HuH-7.5 (cell line): Measurements from ENCODE around the gene TEN1.

Experiments
- DNase-seq: peaks from one replicate; pipeline ENCODE4 v3.0.0; 2011; ENCODE audit warnings: low spot score

Gene TEN1

DNA sequence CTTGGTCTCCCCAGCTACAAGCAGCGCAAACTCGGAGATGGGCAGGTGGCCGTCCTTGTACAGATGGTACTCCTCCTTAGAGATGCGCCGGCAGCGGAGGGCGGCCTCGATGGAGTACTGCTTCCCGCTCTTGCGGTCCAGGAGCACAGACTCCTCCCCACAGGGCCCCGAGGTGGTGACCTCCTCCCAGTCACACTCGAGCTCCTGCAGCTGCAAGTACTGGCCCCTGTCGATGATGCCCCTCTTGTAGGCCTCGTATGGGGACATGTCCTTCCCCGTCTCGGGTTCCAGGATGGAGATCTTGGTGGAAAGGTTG, 28.8 kb downstream of the TEN1 start:
- DNase-seq, result no peak

DNA sequence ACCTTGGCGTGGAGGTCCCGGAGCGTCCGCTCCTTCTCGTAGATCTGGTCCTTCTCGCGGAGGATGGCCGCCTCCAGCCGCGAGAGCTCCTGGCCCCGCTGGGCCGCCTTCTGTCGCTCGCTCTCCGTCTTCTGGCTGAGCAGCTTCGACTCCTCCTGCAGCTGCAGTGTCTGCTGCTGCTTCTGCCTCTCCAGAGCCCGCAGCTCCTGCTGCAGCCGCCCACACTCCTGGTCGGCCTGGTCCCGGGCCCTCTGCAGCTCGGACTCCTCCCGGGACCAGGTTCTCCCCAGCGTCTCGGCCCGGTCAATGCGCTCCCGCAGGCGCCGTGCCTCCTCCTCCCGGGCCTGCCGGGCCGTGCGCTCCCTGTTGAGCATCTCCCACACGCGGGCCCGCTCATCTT, 29.2 kb downstream of the TEN1 start:
- DNase-seq, result no peak

DNA sequence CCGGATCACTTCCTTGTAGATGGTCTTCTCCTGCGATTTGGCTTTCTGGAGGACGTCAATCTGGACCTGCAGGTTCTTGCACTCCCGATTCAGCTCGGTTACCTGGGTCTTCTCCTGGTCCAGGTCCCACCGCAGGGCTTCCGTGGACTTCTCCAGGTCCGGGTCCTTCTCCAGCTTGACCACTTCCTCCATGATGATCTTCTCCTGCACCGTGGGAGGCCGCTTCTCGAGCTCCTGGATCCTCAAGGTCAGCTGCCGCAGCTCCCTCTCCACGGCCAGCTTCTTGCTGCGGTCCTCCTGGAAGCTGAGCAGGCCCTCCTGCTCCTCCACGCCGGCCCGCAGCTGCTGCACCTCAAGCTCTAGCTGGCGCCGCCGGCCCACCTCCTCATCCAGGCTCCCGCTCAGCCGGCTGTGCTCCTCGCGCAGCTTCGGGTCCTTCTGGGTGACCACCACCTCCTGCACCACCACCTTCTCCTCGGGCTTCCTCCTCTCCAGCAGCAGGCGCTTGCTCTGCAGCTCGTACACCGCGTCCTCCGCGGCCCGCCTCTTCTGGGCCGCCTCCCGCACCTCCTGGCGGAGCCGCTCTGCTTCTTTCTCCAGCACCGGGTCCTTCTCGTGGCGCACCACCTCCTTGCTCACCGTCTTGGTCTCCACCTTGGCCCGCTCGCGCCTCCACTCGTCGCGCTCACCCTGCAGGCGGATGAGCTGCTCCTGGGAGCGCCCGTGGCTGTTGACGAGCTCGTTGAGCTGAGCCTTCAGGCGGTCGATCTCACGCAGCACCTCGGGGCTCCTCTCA, 29.8 kb downstream of the TEN1 start:
- no peak for DNase-seq

DNA sequence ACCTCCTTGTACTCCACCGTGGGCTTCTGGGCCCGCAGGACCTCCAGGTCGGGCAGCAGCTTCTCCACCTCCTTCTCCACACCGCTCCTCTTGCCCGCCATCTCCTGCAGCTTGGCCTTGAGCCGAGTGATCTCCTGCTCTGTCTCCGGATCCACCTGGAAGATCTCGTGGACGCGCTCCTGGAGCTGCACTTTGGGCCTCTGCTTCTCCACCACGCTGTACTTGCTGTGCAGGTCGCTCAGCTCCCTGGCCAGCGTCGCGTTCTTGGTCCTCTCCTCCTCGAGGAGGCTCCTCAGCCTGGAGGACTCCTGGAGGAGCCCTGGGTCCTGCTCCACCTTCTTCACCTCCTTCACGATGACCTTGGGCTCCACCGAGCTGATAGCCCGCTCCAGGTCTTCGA, 30.4 kb downstream of the TEN1 start:
- no peak for DNase-seq

DNA sequence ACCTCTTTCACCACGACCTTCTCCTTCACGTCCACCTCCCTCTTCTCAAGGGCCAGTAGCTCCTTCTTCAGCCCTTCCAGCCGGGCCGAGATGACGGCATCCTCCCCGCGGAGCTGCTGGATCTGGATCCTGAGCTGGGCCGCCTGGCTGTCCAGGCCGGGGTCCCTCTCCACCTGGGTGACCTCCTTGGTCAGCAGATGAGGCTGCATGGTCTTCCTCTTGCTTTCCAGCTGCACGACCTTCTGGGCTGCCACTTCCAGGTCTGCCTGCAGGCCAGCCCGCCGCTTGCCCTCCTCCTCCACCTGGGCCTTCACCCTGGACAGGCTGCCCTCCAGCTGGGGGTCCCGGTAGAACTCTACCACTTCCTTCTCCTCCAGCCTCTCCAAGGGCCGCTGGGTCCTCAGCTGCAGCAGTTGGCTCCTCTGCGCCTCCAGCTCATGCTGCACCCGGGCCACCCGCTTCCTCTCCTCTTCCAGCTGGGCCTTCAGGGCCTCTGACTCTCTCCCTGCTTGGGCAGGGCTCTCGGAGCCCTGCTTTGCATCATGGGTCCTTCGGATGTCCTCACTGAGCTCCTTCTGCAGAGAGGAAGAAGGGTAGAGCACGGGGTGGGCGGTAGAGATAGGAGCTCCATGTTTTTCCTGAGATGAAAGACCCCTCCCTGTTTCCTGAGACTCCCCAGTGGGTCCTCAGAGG, 31.1 kb downstream of the TEN1 start:
- no peak for DNase-seq

DNA sequence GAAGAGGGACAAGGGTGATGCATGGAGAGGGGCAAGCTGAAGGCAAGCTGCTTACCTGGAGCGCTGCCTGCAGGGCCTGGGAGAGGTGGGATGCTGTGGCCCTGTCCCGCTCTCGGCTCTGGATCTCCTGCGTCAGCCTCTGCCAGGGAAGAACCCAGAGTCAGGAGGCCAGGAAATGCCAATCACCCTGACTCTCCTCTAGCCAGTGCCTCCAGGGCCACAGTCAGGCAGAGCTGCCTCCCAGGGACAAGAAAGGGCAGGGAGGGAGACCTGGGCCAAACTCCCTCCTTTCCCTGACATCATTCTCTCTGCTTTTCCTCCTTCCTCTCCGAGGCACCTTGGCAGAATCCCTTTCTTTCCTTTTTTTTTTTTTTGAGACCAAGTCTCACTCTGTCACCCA, 32.9 kb downstream of the TEN1 start:
- DNase-seq, result no peak

DNA sequence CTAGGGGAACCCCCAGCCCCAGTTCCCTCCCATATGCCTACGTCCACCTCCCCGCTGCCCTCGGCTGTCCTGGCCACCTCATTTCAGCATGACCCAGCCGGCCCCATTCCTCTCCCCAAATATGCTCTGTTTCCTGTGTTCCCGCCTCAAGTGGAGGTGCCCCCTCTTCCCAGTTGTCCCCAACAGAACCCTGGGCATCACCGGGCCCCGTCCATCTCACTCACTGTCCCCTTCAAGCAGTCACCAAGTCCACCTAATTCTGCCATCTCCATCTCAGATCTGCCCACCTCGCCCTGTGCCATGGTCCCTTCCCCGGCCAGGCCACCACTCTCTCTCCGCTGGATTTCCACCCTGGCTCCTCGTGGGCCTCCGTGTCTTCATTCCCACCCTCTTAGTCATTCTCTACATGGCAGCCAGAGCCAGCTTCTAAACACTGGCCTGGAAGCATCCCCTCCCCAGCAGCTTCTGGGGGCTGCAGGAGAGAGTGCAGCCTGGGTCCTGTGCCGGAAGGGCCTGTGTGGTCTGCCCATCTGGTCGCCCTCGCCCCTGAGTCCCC, 34.4 kb downstream of the TEN1 start:
- DNase-seq, result no peak

DNA sequence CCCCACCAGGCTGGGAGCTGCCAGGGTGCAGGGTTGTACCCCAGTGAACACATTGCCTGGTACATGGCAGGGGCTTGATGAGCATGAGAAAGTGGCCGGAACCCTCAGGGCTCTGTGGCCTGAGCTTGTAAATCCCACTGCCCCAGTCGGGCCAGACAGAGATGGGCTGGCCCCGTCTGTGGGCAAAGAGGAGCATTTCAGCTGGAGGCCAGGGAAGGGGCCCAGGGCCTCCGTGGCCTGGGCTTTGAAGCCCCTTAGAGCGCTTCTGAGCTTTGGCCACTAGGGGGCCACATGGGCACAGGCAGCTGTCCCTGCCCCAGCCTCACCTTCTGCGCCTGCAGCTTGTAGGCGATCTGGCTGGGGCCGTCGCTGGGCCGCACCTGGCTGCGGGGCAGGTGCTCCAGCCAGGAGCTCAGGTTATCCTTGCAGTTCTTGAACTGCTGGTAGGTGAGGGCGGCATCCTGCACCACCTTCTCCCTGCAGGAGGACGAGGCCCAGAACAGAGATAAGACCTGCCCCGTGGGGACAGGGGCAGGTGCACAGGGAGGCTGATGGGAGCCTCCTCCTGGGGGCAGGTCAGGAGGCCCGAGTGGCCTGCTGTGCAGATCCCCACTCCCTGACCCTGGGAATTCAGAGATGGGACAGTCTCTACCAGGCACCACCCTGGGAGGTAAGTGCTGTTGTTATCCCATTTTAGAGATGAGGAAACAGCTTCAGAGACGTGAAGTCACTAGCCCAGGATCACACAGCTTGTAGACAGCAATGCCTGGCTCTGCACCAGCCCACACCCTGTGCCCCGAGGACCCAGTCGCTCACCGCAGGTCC, 35.3 kb downstream of the TEN1 start:
- DNase-seq, result peak; percentile 95

DNA sequence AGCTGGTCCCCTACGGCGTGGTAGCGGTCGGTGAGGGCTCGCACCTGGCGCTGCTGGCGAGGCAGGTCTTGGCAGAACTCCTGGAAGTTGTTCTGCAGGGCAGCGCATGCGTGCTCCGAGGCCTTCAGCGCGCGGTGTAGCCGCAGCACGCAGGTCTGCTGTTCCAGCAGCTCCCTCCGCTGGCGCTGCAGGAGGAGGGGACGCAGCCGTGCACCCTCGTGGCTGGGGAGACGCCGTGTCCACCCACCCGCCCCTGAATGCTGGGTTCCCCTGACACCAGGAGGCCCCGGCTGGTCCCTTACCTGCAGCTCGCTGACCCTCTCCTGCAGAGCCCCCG, 35.9 kb downstream of the TEN1 start:
- DNase-seq, result no peak

DNA sequence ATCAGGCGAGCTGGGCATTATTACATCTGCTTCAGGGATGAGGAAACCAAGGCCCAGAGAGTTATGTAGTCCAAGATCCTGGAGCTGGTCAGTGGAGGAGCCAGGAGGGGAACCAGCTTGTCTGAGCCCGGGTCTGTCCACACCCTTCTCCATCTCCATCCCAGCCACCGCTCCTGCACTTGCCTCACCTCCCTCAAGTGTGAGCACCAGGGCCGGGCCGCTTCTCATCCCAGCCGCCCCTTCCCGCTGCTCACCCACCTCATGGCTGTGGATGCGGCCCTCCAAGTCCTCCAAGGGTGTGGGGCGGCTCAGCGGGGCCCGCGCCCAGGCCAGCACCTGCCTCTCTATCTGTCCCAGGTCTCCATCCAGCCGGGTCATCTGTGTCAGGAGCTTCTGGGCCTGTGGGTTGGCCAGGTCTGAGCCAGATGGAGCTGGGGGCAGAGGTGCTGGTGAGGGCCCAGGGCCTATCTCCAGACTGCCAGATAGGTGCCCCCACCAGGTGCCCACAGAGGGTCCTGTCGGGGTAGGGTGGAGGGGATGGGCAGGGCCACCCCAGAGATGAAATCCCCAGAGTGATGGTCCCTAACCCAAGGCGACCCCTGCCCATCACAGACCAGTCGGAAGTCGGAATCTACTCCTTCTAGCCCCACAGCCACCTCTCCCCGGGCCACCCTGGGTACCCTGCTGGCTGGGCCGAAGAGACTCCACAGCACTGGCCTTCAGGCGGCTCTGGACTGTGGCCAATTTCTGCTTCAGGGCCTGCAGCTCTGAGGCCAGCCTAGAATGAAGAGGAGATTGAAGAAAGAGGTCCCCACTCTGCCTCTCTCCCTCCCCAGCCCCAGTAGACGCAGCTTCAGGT, 38.7 kb downstream of the TEN1 start:
- no peak for DNase-seq

DNA sequence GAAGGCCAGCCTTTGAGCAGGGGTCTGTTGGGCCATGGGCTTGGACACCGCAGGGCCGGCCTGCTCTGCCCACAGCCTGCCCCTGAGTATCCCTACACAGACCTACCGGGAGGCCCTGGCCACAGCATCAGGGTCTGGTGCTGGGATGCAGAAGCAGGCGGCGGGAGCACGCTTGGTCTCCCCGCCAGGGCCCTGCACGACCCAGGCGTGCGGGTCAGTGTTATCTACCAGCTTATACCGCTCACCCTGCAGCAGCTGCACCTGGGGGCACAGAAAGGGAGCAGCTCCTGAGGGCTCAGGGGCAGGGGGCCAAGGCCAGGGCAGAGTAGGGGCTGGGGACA, 39.3 kb downstream of the TEN1 start:
- no peak for DNase-seq

DNA sequence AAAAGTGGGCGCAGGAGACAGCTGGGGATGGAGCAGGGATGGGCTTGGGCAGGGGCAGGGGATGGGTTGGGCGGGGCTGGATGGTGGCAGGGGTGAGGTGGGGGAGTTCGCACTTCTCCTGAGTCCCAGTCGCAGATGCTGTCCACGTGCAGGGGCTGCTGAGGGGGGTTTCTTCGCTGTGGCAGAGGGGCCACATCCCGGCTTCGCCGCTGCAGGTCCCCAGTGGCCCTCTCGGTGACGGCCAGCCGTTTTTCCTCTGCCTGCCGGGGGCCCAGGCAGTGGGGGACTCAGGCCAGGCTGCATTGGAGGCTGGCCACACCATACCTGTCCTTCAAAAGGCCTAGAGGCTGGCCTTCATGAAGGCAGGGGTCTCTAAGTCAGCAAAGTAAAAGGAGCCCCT, 39.8 kb downstream of the TEN1 start:
- DNase-seq, result no peak

DNA sequence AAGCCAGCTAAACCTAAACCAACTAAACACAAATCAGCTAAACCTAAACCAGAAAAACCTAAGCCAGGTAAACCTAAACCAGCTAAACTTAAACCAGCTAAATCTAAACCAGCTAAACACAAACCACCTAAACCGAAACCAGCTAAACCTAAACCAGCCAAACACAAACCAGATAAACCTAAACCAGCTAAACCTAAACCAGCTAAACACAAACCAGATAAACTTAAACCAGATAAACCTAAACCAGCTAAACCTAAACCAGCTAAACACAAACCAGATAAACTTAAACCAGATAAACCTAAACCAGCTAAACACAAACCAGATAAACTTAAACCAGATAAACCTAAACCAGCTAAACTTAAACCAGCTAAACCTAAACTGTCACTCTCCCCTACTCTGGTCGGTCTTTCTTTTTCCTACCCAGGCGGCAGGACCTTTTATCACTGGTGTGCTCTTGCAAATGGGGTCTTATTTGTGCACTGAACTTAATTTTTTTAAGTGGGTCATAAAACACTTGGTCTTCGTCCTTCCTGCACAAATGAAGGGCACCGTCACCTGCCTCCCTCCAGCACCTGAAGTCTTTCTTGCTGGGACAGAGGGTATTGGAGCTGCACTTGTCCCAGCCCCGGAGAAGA, 40.9 kb downstream of the TEN1 start:
- DNase-seq, result no peak

DNA sequence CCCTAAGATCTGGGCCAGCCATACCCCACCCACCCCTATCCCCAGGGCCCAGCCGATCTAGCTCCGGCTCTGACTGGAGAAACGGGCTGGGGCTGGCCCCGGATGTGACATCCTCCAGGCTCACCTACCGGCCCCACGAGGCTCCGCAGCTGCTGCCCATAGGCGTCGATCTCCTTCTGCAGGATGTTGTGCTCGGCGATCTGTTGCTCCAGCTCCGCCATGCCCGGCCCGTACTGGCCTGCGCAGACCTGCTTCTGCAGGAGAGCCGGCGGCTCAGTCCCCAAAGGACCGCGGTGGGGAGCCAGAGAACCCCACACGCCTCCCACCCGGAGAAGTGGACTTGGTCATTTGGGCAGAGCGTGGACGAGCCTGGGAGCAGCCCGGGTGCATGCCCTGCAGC, 43.2 kb downstream of the TEN1 start:
- no peak for DNase-seq

DNA sequence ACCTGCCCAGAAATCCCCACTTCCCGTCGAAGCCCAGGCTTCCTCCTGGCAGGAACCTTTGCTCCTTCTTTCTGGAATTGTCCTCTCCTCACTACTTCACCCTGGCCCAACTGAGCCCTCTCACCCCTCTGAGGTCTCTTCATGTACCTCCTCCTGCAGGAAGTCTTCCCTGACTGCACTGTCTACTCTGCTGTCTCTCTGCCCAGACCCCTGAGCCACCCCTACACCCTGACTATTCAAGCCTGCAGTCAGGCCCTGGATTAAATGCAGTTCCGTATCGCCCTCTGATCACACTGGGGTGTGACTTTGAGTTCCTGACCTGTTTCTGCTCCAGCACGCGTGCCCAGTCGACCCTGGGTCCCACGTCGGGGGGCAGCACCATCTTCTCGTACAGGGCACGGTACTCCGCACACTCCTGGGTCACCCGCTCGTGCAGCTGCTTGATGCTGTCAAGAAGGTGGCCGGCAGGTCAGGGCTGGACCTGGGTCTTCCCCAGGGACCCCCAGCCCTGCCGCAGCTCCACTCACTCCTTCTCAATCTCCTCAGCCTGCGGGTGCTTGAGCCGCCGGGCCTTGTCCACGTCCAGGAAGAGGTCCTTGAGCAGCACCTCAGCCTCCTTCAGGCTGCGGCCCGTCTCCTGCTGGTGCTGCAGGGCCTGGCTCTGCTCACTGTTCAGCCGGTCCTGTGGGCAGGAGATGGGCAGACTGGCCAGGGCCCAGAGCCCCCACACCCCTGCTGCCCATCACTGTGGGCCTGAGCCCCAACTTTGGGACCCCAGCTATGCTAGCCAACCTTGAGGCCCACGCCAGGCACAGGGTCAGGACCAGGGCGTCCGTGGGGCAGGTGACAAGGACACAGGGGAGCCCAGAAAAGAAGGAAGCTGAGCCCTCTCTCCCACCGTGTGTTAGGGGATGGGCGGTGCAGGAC, 44.2 kb downstream of the TEN1 start:
- no peak for DNase-seq

DNA sequence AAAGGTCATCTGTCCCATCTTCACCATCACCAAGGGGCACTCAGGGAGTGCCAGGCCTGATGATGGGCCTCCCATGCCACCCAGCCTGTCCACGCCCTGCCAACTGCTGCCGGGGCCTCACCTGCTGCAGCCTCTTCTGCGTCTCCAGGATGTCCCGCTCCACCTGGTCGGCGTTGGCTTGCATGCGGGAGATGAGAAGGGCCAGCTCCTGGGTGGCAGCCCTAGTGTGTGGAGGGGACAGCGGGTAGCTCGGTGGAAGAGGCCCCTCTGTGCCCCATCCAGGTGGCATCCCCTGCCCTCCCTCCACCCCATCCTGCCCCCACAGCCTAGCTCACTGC, 44.8 kb downstream of the TEN1 start:
- no peak for DNase-seq

DNA sequence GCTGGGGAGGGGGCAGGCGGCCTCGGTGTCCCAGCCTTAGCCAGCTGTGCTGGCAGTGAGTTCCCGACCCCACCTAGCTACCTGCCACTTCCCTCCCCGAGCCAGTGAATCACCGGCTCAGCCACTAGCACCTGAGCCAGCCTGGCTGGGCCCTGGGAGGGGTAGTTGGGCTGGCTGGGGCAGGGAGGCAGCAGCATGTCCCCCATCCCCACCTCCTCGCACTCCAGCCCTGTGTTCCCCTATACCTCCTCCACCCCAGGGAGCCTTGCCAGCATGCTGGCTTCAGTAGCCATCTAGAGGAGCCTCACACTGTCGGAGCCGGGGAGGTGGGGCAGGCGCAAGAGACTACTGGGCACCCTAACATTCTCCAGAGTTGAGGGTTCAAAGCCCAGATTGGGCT, 45.3 kb downstream of the TEN1 start:
- DNase-seq, result no peak

DNA sequence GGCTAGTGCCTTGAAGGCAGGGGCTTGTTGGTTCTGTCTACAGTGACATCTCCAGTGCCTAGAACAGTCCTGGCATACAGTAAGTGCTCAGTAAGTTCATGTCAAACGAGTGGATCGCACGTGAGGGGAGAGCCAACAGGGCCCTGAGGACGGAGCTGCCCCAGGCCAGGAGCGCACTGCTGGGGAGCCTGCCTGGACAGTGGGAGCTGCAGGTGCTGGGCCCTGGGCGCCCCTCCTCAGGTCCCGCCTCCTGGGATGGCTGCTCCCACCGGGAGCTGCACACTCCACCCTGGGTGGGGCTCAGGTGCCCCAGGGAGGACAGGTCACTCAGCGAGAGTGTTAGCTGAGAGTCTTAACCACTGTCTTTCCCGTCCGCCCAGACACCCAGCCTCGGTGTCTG, 46.3 kb downstream of the TEN1 start:
- no peak for DNase-seq

DNA sequence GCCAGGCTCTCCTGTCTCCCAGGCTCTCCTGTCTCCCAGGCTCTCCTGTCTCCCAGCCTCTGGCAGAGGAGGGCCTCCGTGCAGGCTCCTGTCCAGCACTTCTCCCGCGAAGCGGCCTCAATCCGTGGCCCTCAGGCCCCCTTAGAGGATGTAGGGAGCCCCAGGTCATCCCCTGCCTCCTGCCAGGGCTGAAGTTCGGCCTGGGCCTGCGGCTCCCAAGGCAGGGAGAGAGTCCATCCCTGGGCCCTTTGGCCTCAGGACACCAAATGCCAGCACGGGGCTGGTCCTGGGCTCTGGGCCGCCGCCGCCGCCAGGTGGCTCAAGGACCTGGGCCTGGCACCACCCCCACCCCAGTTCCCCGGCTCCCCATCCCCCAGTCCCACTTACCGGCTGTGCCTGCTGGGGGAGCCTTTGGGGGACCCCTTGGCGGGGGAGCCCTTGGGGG, 47.7 kb downstream of the TEN1 start:
- no peak for DNase-seq

DNA sequence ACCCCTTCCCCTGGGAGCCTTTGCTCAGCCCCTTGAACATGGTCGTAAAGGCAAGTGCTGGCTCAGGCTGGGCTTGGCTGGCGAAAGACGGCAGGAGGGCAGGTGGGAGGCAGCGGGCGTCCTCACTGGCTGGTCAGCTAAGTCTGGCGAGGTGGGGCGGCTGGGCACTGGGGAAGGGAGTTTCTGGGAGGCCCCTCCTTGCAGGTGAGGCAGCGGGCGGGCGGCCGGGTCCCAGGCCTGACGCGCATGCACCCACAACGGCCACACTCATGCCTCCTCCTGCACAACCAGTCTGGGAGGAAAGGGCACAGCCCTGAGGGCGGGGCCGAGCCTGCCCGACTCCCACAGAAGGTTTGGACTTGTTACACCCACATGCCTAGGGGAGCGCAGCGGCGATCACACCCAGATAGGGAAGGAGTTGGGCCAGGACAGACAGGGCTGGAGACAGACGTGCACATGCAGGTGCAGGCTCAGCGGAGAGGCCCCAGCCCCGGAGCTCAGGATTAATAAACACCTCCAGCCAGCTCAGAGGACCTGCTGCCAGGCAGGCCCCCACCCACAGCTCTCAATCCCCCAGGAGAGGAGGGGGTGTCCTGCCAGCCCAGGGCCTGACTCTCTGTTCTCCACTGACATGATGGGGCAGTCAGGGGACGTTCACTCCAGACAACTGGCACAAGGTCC, 48.3 kb downstream of the TEN1 start, which contains the start of gene EVPL:
Gene EVPL (minus strand): TSS at position 148 of the 681 bp plus-strand sequence. CDS start 108 bp downstream, at position 40.
- no peak for DNase-seq
